ENCODE results near the gene PROZ. TPM values are rescaled to one million over a fixed set of nuclear protein-coding genes. Genes with fewer than 3 reads are reported as not detected.

Gene PROZ
- total and polyA plus RNA-seq, 7 donors = not detected

- no peak for TF ChIP-seq CTCF (IDR thresholded peaks at IDR 0.05)
- WGBS, 3 donors = 71 to 79% (median 74%) methylated on average over 13 of the region's 13 CpGs
- Histone ChIP-seq H3K4me3 (no peak overlapping the region), H3K9me3 (no peaks in the 10 kb centered on the region), H3K4me1 (peaks cover 44% of the 10 kb centered on the region), H3K36me3 (ENCODE audit: insufficient read depth in 1 of 2, low read depth in 1 of 2) (peaks cover 0 to 59% of the 10 kb centered on the region in 2 donors), H3K27ac (peak overlapping the region; percentile 44), H3K27me3 (ENCODE audit: insufficient read depth in 3 of 3, low read length in 2 of 3) (no peaks in the 10 kb centered on the region)
- intact Hi-C loops (cut with DNase I) = no loop called here
- DNase-seq (no peak), ATAC-seq (no peak)
Measured at GRCh38 chr13:113220141-113220598, 61.7 kb downstream of the PROZ start.

- ATAC-seq = no peak
- DNase-seq = no peak
Measured at GRCh38 chr13:113220877-113221276, 62.4 kb downstream of the PROZ start.

More at GRCh38 chr13:113220877-113221276, 62.4 kb downstream of the PROZ start:
- no peak overlapping the region for H3K4me3 ChIP-seq
- WGBS, 3 donors = 81 to 89% (median 87%) methylated on average over 7 of the region's 7 CpGs
- H3K4me1 ChIP-seq = peaks cover 41% of the 10 kb centered on the region
- intact Hi-C loops (cut with DNase I) = no loop called here
- H3K36me3 ChIP-seq (ENCODE audit: insufficient read depth in 1 of 2, low read depth in 1 of 2) = peaks cover 0 to 66% of the 10 kb centered on the region in 2 donors
- H3K9me3 ChIP-seq = no peaks in the 10 kb centered on the region
- peak overlapping the region; percentile 44 for H3K27ac ChIP-seq
- TF ChIP-seq CTCF (IDR thresholded peaks at IDR 0.05) = no peak
- H3K27me3 ChIP-seq (ENCODE audit: insufficient read depth in 3 of 3, low read length in 2 of 3) = no peaks in the 10 kb centered on the region

Other genes with a start within 250 kb of the PROZ start
- gene MCF2L, start 189.4 kb upstream of the PROZ start, total RNA-seq = 10 to 100 TPM; 14.3 to 40.5 (median 23.3) TPM
- gene MCF2L, start 189.4 kb upstream of the PROZ start, polyA plus RNA-seq = 10 to 100 TPM in 2 of 3 donors, 1 to 10 TPM in 1; 9.1 to 22.0 (median 18.7) TPM
- under 1 TPM in 2 of 4 donors, not detected in 2; 0.10 to 0.20 TPM for gene F7, start 52.9 kb upstream of the PROZ start, total RNA-seq
- under 1 TPM in 1 of 3 donors, not detected in 2; 0.08 TPM for gene F7, start 52.9 kb upstream of the PROZ start, polyA plus RNA-seq
- 1 to 10 TPM in 3 of 4 donors, under 1 TPM in 1; 0.63 to 4.9 (median 1.2) TPM for gene F10, start 35.8 kb upstream of the PROZ start, total RNA-seq
- 1 to 10 TPM; 1.5 to 2.0 (median 1.6) TPM for gene F10, start 35.8 kb upstream of the PROZ start, polyA plus RNA-seq
- 10 to 100 TPM; 22.5 to 37.1 (median 26.4) TPM for gene PCID2, start 50.0 kb downstream of the PROZ start, total RNA-seq
- gene PCID2, start 50.0 kb downstream of the PROZ start, polyA plus RNA-seq = 10 to 100 TPM; 19.9 to 28.2 (median 26.6) TPM
- 100 to 1,000 TPM; 123 to 152 (median 137) TPM for gene CUL4A, start 51.0 kb downstream of the PROZ start, total RNA-seq
- gene CUL4A, start 51.0 kb downstream of the PROZ start, polyA plus RNA-seq = 100 to 1,000 TPM in 1 of 3 donors, 10 to 100 TPM in 2; 75.4 to 180 (median 86.6) TPM
- gene LAMP1, start 138.6 kb downstream of the PROZ start, total RNA-seq = 10 to 100 TPM; 53.7 to 71.5 (median 67.8) TPM
- 10 to 100 TPM; 35.7 to 67.5 (median 60.1) TPM for gene LAMP1, start 138.6 kb downstream of the PROZ start, polyA plus RNA-seq
- gene GRTP1, start 205.5 kb downstream of the PROZ start, total RNA-seq = 1 to 10 TPM; 1.5 to 4.5 (median 3.7) TPM
- gene GRTP1, start 205.5 kb downstream of the PROZ start, polyA plus RNA-seq = 1 to 10 TPM; 4.3 to 4.7 (median 4.4) TPM

Measured in psoas muscle (tissue), 8 donors.